Activated CD8-positive, alpha-beta memory T cell treated with anti-CD3 and anti-CD28 coated beads for 48 hours (primary cell): ENCODE data around the gene NVL.

Experiments used
- DNase-seq, 3 experiments: peaks; one replicate each; pipeline ENCODE4 v3.0.0-alpha.2; 2020; ENCODE audit warnings: low read depth in 2 of 3, low spot score in 2 of 3

The NVL gene

GRCh38 chr1:224199679-224200078 lies 130.3 kb downstream of the NVL start:
- no peak for DNase-seq

GRCh38 chr1:224198572-224198971 lies 131.4 kb downstream of the NVL start:
- no peak for DNase-seq

GRCh38 chr1:224196813-224197600 lies 133.0 kb downstream of the NVL start:
- DNase-seq, result no peak

DNA sequence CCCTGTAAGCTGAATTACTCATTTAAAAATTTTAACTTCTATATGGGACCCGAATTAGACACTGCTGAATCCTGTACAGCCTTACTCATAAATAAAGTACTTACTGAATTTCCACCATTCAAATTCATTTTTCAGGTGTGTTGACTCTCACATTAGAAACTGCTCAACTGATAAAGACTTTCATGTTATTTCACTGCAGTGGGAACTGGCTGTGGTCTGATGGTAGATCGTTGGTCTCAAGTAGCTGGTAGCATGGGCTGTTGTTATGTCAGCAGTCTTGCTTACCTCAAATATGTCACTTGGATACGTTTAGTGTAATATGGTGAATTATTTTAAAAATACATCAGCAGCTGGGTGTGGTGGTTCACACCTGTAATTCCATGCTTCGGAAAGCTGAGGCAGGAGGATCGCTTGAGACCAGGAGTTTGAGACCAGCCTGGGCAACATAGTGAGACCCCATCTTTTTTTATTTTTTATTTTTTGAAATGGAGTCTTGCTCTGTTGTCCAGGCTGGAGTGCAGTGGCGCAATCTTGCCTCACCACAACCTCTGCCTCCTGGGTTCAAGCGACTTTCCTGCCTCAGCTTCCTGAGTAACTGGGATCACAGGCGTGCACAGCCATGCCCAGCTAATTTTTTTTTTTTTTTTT lies 136.5 kb downstream of the NVL start:
- no peak for DNase-seq

DNA sequence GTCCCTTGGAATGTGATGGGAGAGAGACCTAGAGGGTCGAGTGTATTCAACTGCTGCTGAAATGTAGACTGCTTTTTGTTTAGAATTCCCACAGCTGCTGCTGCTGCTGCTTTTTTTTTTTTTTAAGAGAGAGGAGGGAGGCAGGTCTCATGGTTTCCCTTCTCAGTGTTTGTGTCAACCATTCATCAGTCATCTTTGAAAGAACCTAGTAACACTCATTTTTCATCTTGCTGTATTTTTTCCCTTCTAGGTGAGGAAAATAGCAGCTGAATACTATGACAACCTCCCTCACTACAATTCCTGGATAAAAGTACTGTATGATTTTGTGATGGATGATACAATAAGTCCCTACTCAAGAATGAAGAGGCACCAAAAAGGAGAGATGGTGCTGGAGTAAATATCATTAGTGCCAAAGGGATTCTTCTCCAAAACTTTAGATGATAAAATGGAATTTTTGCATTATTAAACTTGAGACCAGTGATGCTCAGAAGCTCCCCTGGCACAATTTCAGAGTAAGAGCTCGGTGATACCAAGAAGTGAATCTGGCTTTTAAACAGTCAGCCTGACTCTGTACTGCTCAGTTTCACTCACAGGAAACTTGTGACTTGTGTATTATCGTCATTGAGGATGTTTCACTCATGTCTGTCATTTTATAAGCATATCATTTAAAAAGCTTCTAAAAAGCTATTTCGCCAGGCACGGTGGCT lies 137.7 kb downstream of the NVL start:
- DNase-seq, result no peak

DNA sequence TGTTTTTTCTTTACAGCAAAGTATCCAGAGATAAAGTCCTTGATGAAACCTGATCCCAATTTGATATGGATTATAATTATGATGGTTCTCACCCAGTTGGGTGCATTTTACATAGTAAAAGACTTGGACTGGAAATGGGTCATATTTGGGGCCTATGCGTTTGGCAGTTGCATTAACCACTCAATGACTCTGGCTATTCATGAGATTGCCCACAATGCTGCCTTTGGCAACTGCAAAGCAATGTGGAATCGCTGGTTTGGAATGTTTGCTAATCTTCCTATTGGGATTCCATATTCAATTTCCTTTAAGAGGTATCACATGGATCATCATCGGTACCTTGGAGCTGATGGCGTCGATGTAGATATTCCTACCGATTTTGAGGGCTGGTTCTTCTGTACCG lies 140.4 kb downstream of the NVL start:
- no peak for DNase-seq

GRCh38 chr1:224188286-224188685 lies 141.7 kb downstream of the NVL start:
- DNase-seq, result no peak

DNA sequence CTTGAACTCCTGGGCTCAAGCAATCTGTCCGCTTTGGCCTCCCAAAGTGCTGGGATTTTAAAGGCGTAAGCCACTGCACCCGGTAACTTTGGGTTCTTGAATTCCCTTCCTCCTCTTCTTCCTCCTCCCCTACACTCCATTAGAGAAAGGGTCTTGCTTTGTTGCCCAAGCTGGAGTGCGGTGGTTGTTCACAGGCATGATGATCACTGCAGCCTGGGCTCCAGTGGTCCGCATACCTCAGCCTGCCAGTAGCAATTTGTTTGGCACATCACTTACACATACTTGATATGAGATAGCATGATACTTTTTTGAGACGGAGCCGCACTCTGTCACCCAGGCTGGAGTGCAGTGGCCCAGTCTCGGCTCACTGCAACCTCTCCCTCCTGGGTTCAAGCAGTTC lies 144.8 kb downstream of the NVL start:
- no peak for DNase-seq

DNA sequence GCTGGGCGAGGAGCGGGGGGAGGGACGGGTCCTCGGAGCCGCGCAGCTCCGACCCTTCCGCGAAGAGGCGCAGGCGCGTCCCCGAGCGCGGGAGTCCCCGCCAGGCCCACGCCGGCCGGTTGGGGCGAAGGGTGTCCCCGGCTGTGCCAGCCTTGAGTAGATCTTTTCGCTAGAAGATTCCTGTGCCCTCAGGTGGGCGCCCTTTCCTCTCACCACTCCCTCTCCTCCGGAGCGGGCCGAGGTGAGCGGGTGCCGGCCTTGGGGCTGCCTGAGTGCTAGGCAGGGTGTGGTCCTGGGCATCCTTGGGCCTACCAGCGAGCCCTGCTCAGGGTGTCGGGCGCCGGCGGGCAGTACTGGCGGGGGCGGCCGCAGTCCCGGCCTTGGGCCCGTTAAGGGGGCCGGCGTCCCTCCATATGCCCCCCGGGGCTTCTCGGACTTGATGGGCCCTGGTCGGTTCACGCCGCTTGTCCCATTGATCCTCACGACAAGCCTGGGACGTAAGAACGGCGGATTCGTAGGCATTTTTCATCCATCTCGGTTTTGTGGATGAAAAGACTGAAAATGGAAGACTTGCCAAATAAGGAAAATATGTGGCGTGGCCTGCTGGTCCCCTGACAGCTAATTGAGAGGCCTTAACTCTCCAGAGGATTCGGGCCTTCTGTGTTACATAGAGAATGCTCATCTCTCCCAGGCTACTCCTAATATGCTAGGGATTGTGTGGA lies 146.2 kb downstream of the NVL start:
- peak; percentile 32 to 56 (median 51) for DNase-seq

- DNase-seq, result peak; percentile 61 to 77 (median 74)
Observed at GRCh38 chr1:224182866-224183590, 146.9 kb downstream of the NVL start, which contains the start of gene DEGS1. Gene DEGS1, plus strand, starts transcription at chr1:224183240. Its CDS starts 97 bp downstream, at chr1:224183337.

GRCh38 chr1:224182057-224182865 lies 147.7 kb downstream of the NVL start:
- DNase-seq, result no peak

- no peak for DNase-seq
Observed at GRCh38 chr1:224181453-224181810, 148.5 kb downstream of the NVL start.

DNA sequence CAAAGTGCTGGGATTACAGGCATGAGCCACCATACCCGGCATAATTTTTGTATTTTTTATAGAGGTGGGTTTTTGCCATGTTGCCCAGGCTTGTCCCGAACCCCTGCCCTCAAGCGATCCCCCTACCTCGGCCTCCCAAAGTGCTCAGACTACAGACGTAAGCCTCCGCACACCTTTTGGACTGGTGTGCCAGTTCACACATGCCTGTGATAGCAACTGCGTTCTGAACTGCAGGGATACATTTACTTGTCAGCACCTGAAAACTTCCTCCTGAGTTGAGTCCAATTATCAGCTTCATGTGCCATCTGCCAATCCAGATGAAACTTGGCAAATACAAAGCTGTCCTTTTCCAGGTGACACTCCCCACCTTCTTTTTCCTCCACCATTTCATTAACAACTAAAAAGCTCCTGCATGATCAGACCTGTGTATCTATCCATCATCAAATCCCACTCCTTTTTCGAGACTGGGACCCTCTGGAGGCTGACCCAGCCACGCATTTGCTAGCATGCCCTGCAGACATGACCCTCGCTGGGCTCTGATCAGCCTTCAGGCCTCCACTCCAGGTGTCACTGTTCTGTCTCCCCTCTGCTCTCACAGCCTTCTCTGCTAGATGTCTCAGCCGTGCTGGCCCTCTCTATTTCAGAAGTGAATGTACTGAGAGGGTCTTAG lies 149.1 kb downstream of the NVL start:
- no peak for DNase-seq

- no peak for DNase-seq
Observed at GRCh38 chr1:224178894-224179293, 151.1 kb downstream of the NVL start.

DNA sequence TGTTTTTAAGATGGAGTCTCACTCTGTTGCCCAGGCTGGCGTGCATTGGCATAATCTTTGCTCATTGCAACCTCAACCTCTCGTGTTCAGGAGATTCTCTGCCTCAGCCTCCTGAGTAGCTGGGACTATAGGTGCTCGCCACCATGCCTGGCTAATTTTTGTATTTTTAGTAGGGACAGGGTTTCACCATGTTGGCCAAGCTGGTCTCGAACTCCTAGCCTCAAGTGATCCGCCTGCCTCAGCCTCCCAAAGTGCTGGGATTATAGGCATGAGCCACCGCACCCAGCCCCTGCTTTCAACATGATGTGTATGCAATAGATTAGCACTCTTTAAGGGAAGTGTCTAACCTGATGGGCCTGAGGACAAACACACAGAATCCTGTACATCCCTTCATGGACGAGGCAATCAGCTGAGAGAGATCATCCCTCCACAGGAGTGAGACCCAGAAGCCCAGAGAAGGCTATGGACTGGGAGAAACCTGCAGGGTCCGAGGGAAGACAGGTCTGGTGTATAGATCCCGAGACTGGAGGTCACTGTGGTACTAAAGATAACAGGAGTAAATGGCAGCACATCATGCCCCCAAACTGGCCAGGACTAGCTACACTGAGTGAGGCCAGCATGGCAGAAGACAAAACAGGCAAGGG lies 152.5 kb downstream of the NVL start:
- DNase-seq, result no peak
